ENCODE measurements around the gene SPDYE18. TPM values are rescaled to one million over a fixed set of nuclear protein-coding genes. Genes with fewer than 3 reads are reported as not detected.

The SPDYE18 gene
- polyA plus RNA-seq, 1 of the 3 experiments (the other 2 are of a cell fraction), result 0.48 TPM

Small RNA genes within 50 kb of the gene (small RNA-seq; reads per million reads assigned to genes)
- gene RF00019, result 0 reads per million in 7 experiments

Other genes with a start within 250 kb of the SPDYE18 start
- not detected in 2 replicates for gene SPDYE17, start 30.2 kb downstream of the SPDYE18 start, polyA plus RNA-seq (2012; rRNA removed)
- 2.7 and 4.0 TPM in 2 replicates for gene CCDC146, start 60.1 kb upstream of the SPDYE18 start, polyA plus RNA-seq (2012; rRNA removed)
- not detected in 2 replicates for gene FGL2, start 137.3 kb upstream of the SPDYE18 start, polyA plus RNA-seq (2012; rRNA removed)